CD4-positive, alpha-beta T cell (primary cell): ENCODE results near the gene SUSD5. TPM values are rescaled to one million over a fixed set of nuclear protein-coding genes. Genes with fewer than 3 reads are reported as not detected.

Experiments used
- ATAC-seq: fragments of 200-7000 bp; cut with Tn5 transposase; one replicate; pipeline ENCODE4 v1.10.0; 2022; ENCODE audit warnings: mild to moderate bottlenecking; ENCODE audit not compliant: poor library complexity
- CTCF ChIA-PET: fragments of 350-600 bp; sonication (Branson Sonifier 250); formaldehyde crosslinking; loops from one replicate; lab custom pipeline; 2021; ENCODE audit warnings: antibody characterized with exemption, inconsistent platforms; lab: Charles Lee
- POLR2A ChIA-PET: fragments of 350-600 bp; sonication (Branson Sonifier 250); formaldehyde crosslinking; loops from one replicate; lab custom pipeline; 2021; ENCODE audit warnings: antibody characterized with exemption, inconsistent platforms; lab: Charles Lee
- DNase-seq, 14 experiments: peaks; one replicate each; pipeline ENCODE4 v3.0.0-alpha.2; 2013 to 2020; ENCODE audit warnings: mixed read lengths in 2 of 14
- H3K27ac ChIP-seq, 2 donors: one replicate each; pipeline versions ENCODE4 v1.5.1 to v1.7.0; 2013; ENCODE audit warnings: low read length in 2 of 2, low read depth in 1 of 2, mild to moderate bottlenecking in 1 of 2
- H3K27me3 ChIP-seq, 2 experiments: 1 replicate in 1 of 2; 2 replicates in 1 of 2; pipeline versions ENCODE4 v1.6.1 to v1.7.0; 2013; ENCODE audit warnings: low read length in 2 of 2, control low read depth in 1 of 2, mild to moderate bottlenecking in 1 of 2, moderate library complexity in 1 of 2; ENCODE audit not compliant: insufficient read depth in 2 of 2, control insufficient read depth in 1 of 2
- H3K36me3 ChIP-seq: one replicate; pipeline ENCODE4 v1.6.1; 2013; ENCODE audit warnings: low read length, control low read depth; ENCODE audit not compliant: insufficient read depth
- H3K4me1 ChIP-seq: one replicate; pipeline ENCODE4 v1.6.1; 2013; ENCODE audit warnings: low read length, control low read depth; ENCODE audit not compliant: insufficient read depth
- H3K4me3 ChIP-seq: one replicate; pipeline ENCODE4 v1.5.1; 2013; ENCODE audit warnings: mild to moderate bottlenecking, low read length, moderate library complexity
- H3K9me3 ChIP-seq, 2 experiments: 1 replicate in 1 of 2; 2 replicates in 1 of 2; pipeline versions ENCODE4 v1.6.1 to v1.7.0; 2013; ENCODE audit warnings: low read length in 2 of 2, mild to moderate bottlenecking in 2 of 2, control low read depth in 1 of 2, moderate library complexity in 1 of 2; ENCODE audit not compliant: control insufficient read depth in 1 of 2, insufficient read depth in 1 of 2
- H3K27ac Mint-ChIP-seq: one replicate; pipeline ENCODE4 v1.8.0; 2020; ENCODE audit warnings: mixed read lengths
- H3K27me3 Mint-ChIP-seq: one replicate; pipeline ENCODE4 v1.8.0; 2021; ENCODE audit warnings: mixed read lengths
- H3K36me3 Mint-ChIP-seq: one replicate; pipeline ENCODE4 v1.8.0; 2021; ENCODE audit warnings: low read depth, mixed read lengths
- H3K4me1 Mint-ChIP-seq: one replicate; pipeline ENCODE4 v1.8.0; 2021; ENCODE audit warnings: low read depth, mixed read lengths
- H3K4me3 Mint-ChIP-seq: one replicate; pipeline ENCODE4 v1.8.0; 2020; ENCODE audit warnings: mild to moderate bottlenecking, mixed read lengths
- H3K9me3 Mint-ChIP-seq: one replicate; pipeline ENCODE4 v1.8.0; 2020; ENCODE audit warnings: mixed read lengths
- intact Hi-C, 2 experiments: fragments of 100-400 bp; cut with DNase I in 1 of 2; cut with micrococcal nuclease in 1 of 2; formaldehyde crosslinking; loops; one replicate each; pipeline versions ENCODE4 v1.15.1 to v1.9.0; 2023 to 2025; cut with DNase I, micrococcal nuclease
- total RNA-seq, 174 experiments: library from RNA in 2 of 174; stranded (reverse) in 2 of 174; gene quantifications; one replicate each; pipeline ENCODE4 v1.2.3 and lab custom pipeline; 2021 to 2026
- TF ChIP-seq, protein P1 (sequence below): fragments of 200-600 bp; IDR thresholded peaks from one replicate; pipeline ENCODE4 v1.8.0; 2022; ENCODE audit warnings: antibody characterized with exemption, mild to moderate bottlenecking

SUSD5 gene
- total RNA-seq, 2 experiments from 2014 or later: not detected

DNA sequence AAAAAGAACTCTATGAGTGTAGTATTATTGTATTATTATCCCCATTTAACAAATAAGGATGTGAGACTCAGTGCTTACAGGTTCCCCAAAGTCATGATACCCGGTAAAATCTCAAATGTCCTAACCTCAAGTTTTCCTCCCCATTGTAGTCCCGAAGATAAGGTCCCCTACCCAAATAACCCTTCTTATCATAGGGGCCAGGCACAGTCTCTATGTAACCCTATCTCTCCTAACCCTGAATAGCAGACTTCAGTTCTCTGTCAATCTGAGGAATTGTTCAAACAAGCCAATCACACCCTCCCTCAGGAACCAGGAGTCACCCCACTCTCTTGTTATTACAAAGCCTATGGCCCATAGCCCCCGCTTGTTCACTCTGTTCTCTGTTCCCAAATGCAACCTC, 10.5 kb upstream of the SUSD5 start:
- no peaks in the 10 kb centered on the region for H3K36me3 ChIP-seq
- intact Hi-C loops: no loop called here
- Mint-ChIP-seq H3K27ac (no peak overlapping the region), H3K4me3 (no peak overlapping the region), H3K27me3 (peaks cover 35% of the 10 kb centered on the region), H3K4me1 (no peaks in the 10 kb centered on the region), H3K36me3 (no peaks in the 10 kb centered on the region), H3K9me3 (no peaks in the 10 kb centered on the region)
- no peak overlapping the region for H3K4me3 ChIP-seq
- ChIA-PET POLR2A (no interaction called here), CTCF (no interaction called here)
- H3K4me1 ChIP-seq: no peaks in the 10 kb centered on the region
- no peak overlapping the region for H3K27ac ChIP-seq
- DNase-seq (no peak), ATAC-seq (no peak)
- peaks cover 0 to 11% of the 10 kb centered on the region in 2 experiments for H3K27me3 ChIP-seq
- H3K9me3 ChIP-seq: no peaks in the 10 kb centered on the region
- TF ChIP-seq, protein P1, sequence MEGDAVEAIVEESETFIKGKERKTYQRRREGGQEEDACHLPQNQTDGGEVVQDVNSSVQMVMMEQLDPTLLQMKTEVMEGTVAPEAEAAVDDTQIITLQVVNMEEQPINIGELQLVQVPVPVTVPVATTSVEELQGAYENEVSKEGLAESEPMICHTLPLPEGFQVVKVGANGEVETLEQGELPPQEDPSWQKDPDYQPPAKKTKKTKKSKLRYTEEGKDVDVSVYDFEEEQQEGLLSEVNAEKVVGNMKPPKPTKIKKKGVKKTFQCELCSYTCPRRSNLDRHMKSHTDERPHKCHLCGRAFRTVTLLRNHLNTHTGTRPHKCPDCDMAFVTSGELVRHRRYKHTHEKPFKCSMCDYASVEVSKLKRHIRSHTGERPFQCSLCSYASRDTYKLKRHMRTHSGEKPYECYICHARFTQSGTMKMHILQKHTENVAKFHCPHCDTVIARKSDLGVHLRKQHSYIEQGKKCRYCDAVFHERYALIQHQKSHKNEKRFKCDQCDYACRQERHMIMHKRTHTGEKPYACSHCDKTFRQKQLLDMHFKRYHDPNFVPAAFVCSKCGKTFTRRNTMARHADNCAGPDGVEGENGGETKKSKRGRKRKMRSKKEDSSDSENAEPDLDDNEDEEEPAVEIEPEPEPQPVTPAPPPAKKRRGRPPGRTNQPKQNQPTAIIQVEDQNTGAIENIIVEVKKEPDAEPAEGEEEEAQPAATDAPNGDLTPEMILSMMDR: no peak

- peaks cover 21 to 36% of the 10 kb centered on the region in 2 experiments for H3K27me3 ChIP-seq
- no peak for DNase-seq
- intact Hi-C loops: no loop called here
- Mint-ChIP-seq H3K4me3 (no peak overlapping the region), H3K36me3 (no peaks in the 10 kb centered on the region), H3K27me3 (peaks cover 56% of the 10 kb centered on the region), H3K9me3 (no peaks in the 10 kb centered on the region), H3K27ac (no peak overlapping the region), H3K4me1 (peaks cover 6% of the 10 kb centered on the region)
- H3K9me3 ChIP-seq: no peaks in the 10 kb centered on the region
- H3K36me3 ChIP-seq: no peaks in the 10 kb centered on the region
- H3K4me1 ChIP-seq: peaks cover 3% of the 10 kb centered on the region
- CTCF ChIA-PET: no interaction called here
- no peak for ATAC-seq
- POLR2A ChIA-PET: no interaction called here
- TF ChIP-seq, protein P1: no peak
- no peak overlapping the region for H3K27ac ChIP-seq
- no peak overlapping the region for H3K4me3 ChIP-seq
Observed at GRCh38 chr3:33221241-33221640, 2.6 kb upstream of the SUSD5 start.

GRCh38 chr3:33219175-33219487, 521 bp upstream of the SUSD5 start:
- no peak for ATAC-seq
- no peak overlapping the region for H3K27ac Mint-ChIP-seq
- Histone ChIP-seq H3K4me3 (no peak overlapping the region), H3K9me3 (no peaks in the 10 kb centered on the region), H3K27me3 (peaks cover 21 to 49% of the 10 kb centered on the region in 2 experiments), H3K4me1 (peaks cover 3% of the 10 kb centered on the region), H3K36me3 (no peaks in the 10 kb centered on the region), H3K27ac (no peak overlapping the region)
- H3K36me3 Mint-ChIP-seq: no peaks in the 10 kb centered on the region
- TF ChIP-seq, protein P1: no peak
- intact Hi-C loops: no loop called here
- DNase-seq: no peak
- peaks cover 68% of the 10 kb centered on the region for H3K27me3 Mint-ChIP-seq
- no peaks in the 10 kb centered on the region for H3K9me3 Mint-ChIP-seq
- H3K4me3 Mint-ChIP-seq: no peak overlapping the region
- CTCF ChIA-PET: no interaction called here
- POLR2A ChIA-PET: no interaction called here
- peaks cover 6% of the 10 kb centered on the region for H3K4me1 Mint-ChIP-seq
